ENCODE data around the gene RAPGEF2.

DNA sequence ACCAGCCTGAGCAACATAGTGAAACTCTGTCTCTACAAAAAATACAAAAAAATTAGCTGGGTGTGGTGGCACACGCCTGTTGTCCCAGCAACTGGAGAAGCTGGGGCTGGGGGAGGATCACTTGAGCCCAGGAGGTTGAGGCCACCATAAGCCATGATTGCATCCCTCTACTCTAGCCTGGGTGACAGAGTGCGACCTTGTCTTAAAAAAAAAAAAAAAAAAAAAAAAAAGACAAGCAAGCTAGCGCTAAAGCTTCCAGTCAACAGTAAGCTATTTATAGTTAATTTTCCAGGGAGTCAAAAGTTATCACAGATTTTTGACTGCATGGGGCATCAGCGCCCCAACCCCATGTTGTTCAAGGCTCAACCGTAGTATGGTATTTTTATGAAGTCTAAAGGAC, 273.4 kb downstream of the RAPGEF2 start:
- TF ChIP-seq, protein P1, sequence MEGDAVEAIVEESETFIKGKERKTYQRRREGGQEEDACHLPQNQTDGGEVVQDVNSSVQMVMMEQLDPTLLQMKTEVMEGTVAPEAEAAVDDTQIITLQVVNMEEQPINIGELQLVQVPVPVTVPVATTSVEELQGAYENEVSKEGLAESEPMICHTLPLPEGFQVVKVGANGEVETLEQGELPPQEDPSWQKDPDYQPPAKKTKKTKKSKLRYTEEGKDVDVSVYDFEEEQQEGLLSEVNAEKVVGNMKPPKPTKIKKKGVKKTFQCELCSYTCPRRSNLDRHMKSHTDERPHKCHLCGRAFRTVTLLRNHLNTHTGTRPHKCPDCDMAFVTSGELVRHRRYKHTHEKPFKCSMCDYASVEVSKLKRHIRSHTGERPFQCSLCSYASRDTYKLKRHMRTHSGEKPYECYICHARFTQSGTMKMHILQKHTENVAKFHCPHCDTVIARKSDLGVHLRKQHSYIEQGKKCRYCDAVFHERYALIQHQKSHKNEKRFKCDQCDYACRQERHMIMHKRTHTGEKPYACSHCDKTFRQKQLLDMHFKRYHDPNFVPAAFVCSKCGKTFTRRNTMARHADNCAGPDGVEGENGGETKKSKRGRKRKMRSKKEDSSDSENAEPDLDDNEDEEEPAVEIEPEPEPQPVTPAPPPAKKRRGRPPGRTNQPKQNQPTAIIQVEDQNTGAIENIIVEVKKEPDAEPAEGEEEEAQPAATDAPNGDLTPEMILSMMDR (IDR thresholded peaks at IDR 0.05), result no peak
- no peak for TF ChIP-seq POLR2A (IDR thresholded peaks at IDR 0.05)
